HUES48 (cell line): Measurements from ENCODE around the gene PDK1.

ENCODE experiments used
- H3K27ac ChIP-seq: one replicate; pipeline ENCODE4 v1.7.0; 2013; ENCODE audit warnings: low read depth, low read length, inconsistent platforms
- H3K27me3 ChIP-seq: 2 replicates; pipeline ENCODE4 v1.6.1; 2013; ENCODE audit warnings: mild to moderate bottlenecking, low read length; ENCODE audit not compliant: control insufficient read depth, insufficient read depth
- H3K36me3 ChIP-seq: 2 replicates; pipeline ENCODE4 v1.6.1; 2013; ENCODE audit warnings: low read length; ENCODE audit not compliant: control insufficient read depth, insufficient read depth
- H3K4me1 ChIP-seq: 2 replicates; pipeline ENCODE4 v1.6.1; 2013; ENCODE audit warnings: mild to moderate bottlenecking, low read length; ENCODE audit not compliant: control insufficient read depth, insufficient read depth
- H3K4me3 ChIP-seq: 2 replicates; pipeline ENCODE4 v1.5.1; 2013; ENCODE audit warnings: mild to moderate bottlenecking, low read depth, low read length
- H3K9ac ChIP-seq: 2 replicates; pipeline ENCODE4 v1.6.1; 2013; ENCODE audit warnings: mild to moderate bottlenecking, low read depth, low read length, moderate library complexity
- H3K9me3 ChIP-seq: 2 replicates; pipeline ENCODE4 v1.6.1; 2013; ENCODE audit warnings: low read length; ENCODE audit not compliant: control insufficient read depth, insufficient read depth

PDK1 gene

DNA sequence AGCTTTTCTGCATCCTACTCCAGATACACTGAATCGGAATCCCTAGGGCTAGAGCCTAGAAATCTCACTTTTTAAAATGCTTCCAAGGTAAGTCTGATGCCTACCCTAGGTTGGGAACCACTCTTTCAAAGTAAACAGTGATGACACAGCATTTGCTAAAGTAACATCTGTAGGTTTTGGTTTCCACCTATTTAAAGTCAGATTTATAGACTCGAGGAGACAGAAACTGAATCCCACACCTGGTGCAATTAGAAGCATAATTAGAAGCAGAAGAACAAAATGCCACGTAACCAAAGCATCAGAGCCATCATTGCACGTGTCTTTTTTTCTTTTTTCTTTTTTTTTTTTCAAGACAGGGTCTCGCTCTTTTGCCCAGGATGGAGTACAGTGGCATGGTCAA, 40.9 kb downstream of the PDK1 start:
- no peak overlapping the region for H3K9ac ChIP-seq
- H3K36me3 ChIP-seq: peaks cover 43% of the 10 kb centered on the region
- no peak overlapping the region for H3K27ac ChIP-seq
- no peaks in the 10 kb centered on the region for H3K4me1 ChIP-seq
- no peaks in the 10 kb centered on the region for H3K27me3 ChIP-seq
- H3K9me3 ChIP-seq: no peaks in the 10 kb centered on the region
- no peak overlapping the region for H3K4me3 ChIP-seq

DNA sequence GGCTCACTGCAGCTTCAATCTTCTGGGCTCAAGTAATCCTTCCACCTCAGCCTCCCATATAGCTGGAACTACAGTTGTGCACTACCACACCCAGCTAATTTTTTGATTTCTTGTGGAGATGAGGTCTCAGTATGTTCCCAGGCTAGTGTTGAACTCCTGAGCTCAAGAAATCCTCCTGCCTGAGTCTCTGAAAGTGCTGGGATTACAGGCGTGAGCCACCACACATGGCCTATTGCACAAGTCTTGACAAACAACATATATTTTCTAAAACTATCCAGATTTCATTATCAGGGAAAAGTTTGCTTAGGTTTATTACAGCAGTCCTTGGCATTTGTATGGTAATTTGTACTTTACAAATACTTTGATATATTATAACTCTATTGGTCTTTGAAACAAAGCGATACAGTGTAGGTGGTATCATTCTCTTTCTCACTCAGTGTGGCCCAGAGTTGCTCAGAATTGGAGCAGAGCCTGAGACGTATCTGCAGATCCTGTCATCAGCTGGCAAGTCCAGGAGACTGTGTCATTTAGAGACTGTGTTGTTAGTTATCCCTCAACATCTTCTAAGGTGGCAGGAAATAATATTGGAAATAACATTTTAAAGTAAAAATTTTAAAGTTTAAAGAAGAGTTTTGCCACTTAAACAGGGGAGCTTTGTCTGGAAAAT, 41.4 kb downstream of the PDK1 start:
- Histone ChIP-seq H3K4me3 (no peak overlapping the region), H3K36me3 (peaks cover 43% of the 10 kb centered on the region), H3K27me3 (no peaks in the 10 kb centered on the region), H3K9ac (no peak overlapping the region), H3K9me3 (no peaks in the 10 kb centered on the region), H3K4me1 (no peaks in the 10 kb centered on the region), H3K27ac (no peak overlapping the region)

GRCh38 chr2:172599947-172600346, 44.1 kb downstream of the PDK1 start:
- Histone ChIP-seq H3K9ac (no peak overlapping the region), H3K36me3 (peaks cover 26% of the 10 kb centered on the region), H3K9me3 (no peaks in the 10 kb centered on the region)

GRCh38 chr2:172600557-172601008, 44.7 kb downstream of the PDK1 start:
- H3K36me3 ChIP-seq: peaks cover 21% of the 10 kb centered on the region
- no peak overlapping the region for H3K27ac ChIP-seq
- no peaks in the 10 kb centered on the region for H3K9me3 ChIP-seq
- no peak overlapping the region for H3K9ac ChIP-seq
- no peaks in the 10 kb centered on the region for H3K27me3 ChIP-seq
- H3K4me3 ChIP-seq: no peak overlapping the region
- H3K4me1 ChIP-seq: no peaks in the 10 kb centered on the region

More at GRCh38 chr2:172599947-172600346, 44.1 kb downstream of the PDK1 start:
- Histone ChIP-seq H3K4me3 (no peak overlapping the region), H3K27me3 (no peaks in the 10 kb centered on the region), H3K27ac (no peak overlapping the region), H3K4me1 (no peaks in the 10 kb centered on the region)

DNA sequence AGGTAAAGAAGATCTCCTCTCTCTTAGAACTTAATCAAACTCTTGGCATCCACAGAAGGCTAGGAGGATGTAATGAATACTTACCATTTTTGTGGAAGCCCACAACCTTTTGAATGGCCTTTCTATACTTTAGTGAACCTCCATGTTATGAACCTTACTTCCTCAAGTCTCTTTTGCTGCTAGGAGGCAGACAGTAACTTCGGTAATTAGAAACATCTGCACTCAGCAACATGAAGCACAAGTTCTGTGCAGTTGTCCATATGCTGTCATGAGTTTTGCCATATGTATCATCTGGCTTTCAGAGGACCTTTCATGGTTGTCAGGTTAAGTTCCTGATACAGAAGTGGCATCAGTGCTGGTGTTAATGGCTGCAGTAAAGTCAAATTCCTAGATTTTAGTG, 50.4 kb downstream of the PDK1 start:
- Histone ChIP-seq H3K9ac (no peak overlapping the region), H3K4me3 (no peak overlapping the region), H3K4me1 (no peaks in the 10 kb centered on the region), H3K36me3 (0 out of 2 replicates have a peak, but pooled peaks cover 4% of the 10 kb centered on the region), H3K27me3 (no peaks in the 10 kb centered on the region), H3K27ac (no peak overlapping the region), H3K9me3 (no peaks in the 10 kb centered on the region)

- H3K9ac ChIP-seq: no peak overlapping the region
- no peak overlapping the region for H3K27ac ChIP-seq
- 0 out of 2 replicates have a peak, but pooled peaks cover 4% of the 10 kb centered on the region for H3K36me3 ChIP-seq
- H3K27me3 ChIP-seq: no peaks in the 10 kb centered on the region
- no peaks in the 10 kb centered on the region for H3K9me3 ChIP-seq
- no peak overlapping the region for H3K4me3 ChIP-seq
- H3K4me1 ChIP-seq: no peaks in the 10 kb centered on the region
Measured at GRCh38 chr2:172607379-172607928, 51.6 kb downstream of the PDK1 start.

DNA sequence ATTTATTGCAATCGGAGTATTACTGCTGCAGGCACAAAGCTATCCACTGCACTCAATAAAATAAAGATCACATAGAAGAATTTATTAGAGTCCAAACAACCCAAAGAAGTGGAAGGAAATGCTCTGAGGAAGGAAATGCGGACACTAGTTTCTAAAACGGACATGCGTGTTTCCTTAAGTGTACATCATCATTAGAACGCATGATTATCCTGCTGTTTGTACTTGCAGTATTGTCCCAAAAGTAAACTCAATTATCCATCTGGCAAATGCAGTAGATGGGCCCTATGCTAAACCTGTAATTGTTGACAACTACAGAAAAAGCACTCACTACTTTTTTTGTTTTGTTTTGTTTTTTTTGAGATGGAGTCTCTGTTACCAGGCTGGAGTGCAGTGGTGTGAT, 53.6 kb downstream of the PDK1 start:
- Histone ChIP-seq H3K4me3 (no peak overlapping the region), H3K36me3 (0 out of 2 replicates have a peak, but pooled peaks cover 4% of the 10 kb centered on the region), H3K27me3 (no peaks in the 10 kb centered on the region), H3K9me3 (no peaks in the 10 kb centered on the region), H3K27ac (no peak overlapping the region), H3K4me1 (no peaks in the 10 kb centered on the region), H3K9ac (no peak overlapping the region)

- Histone ChIP-seq H3K27ac (no peak overlapping the region), H3K36me3 (no peaks in the 10 kb centered on the region)
Measured at GRCh38 chr2:172612051-172612450, 56.2 kb downstream of the PDK1 start.

GRCh38 chr2:172613040-172613439, 57.1 kb downstream of the PDK1 start:
- Histone ChIP-seq H3K9me3 (no peaks in the 10 kb centered on the region), H3K27me3 (no peaks in the 10 kb centered on the region), H3K4me1 (no peaks in the 10 kb centered on the region), H3K36me3 (no peaks in the 10 kb centered on the region), H3K4me3 (no peak overlapping the region), H3K9ac (no peak overlapping the region), H3K27ac (no peak overlapping the region)

More at GRCh38 chr2:172612051-172612450, 56.2 kb downstream of the PDK1 start:
- no peaks in the 10 kb centered on the region for H3K27me3 ChIP-seq
- no peaks in the 10 kb centered on the region for H3K4me1 ChIP-seq
- H3K9ac ChIP-seq: no peak overlapping the region
- H3K4me3 ChIP-seq: no peak overlapping the region
- H3K9me3 ChIP-seq: no peaks in the 10 kb centered on the region

GRCh38 chr2:172613615-172614231, 57.8 kb downstream of the PDK1 start:
- no peaks in the 10 kb centered on the region for H3K4me1 ChIP-seq
- H3K9me3 ChIP-seq: no peaks in the 10 kb centered on the region
- H3K4me3 ChIP-seq: no peak overlapping the region
- no peaks in the 10 kb centered on the region for H3K36me3 ChIP-seq
- H3K27ac ChIP-seq: no peak overlapping the region
- H3K9ac ChIP-seq: no peak overlapping the region
- H3K27me3 ChIP-seq: no peaks in the 10 kb centered on the region

DNA sequence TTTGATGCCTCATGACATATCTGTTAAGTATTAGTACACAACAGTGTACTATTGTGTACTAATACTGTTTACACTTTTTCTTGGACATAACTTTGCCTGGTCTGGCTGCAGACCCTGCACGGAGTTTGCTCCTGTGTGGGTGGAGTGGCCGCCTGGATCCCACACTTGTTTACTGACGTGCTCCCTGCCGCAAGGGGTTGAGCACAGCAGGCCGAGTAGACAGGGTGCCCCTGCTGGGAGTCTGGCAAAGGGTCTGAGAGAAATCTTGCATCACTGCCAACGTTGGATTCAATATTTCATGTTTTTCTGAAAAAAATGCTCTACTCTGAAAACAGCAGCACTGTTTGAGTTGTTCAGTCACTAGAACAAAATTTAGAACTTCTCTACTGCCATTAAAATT, 59.0 kb downstream of the PDK1 start:
- H3K27ac ChIP-seq: no peak overlapping the region
- no peak overlapping the region for H3K4me3 ChIP-seq
- no peaks in the 10 kb centered on the region for H3K4me1 ChIP-seq
- H3K27me3 ChIP-seq: no peaks in the 10 kb centered on the region
- no peak overlapping the region for H3K9ac ChIP-seq
- H3K9me3 ChIP-seq: no peaks in the 10 kb centered on the region
- H3K36me3 ChIP-seq: no peaks in the 10 kb centered on the region
